HG03354 (cell line): ENCODE data around the gene MAP1LC3B2.

Experiments used
- ATAC-seq: cut with Tn5 transposase; IDR thresholded peaks from one replicate; pipeline ENCODE4 v1.9.1; 2021; ENCODE audit warnings: mild to moderate bottlenecking; ENCODE audit not compliant: unreplicated experiment, poor library complexity, severe bottlenecking

Gene MAP1LC3B2

GRCh38 chr12:116589581-116589980 is 30.4 kb downstream of the MAP1LC3B2 start:
- no peak for ATAC-seq

GRCh38 chr12:116590561-116590960 is 31.4 kb downstream of the MAP1LC3B2 start:
- ATAC-seq = no peak

GRCh38 chr12:116591855-116592637 is 32.9 kb downstream of the MAP1LC3B2 start:
- ATAC-seq = no peak

- no peak for ATAC-seq
These were observed 33.5 kb downstream of the MAP1LC3B2 start for GRCh38 chr12:116592731-116593130.

- no peak for ATAC-seq
These were observed 35.3 kb downstream of the MAP1LC3B2 start for GRCh38 chr12:116594325-116595038.

- no peak for ATAC-seq
These were observed 36.0 kb downstream of the MAP1LC3B2 start for GRCh38 chr12:116595186-116595585.

GRCh38 chr12:116595672-116596071 is 36.5 kb downstream of the MAP1LC3B2 start:
- ATAC-seq = no peak

GRCh38 chr12:116597886-116598285 is 38.7 kb downstream of the MAP1LC3B2 start:
- ATAC-seq = no peak

- no peak for ATAC-seq
These were observed 39.4 kb downstream of the MAP1LC3B2 start for GRCh38 chr12:116598311-116599284.

GRCh38 chr12:116599285-116600136 is 40.3 kb downstream of the MAP1LC3B2 start:
- ATAC-seq = no peak

GRCh38 chr12:116600959-116601918 is 42.1 kb downstream of the MAP1LC3B2 start:
- ATAC-seq = no peak

GRCh38 chr12:116601933-116602810 is 43.0 kb downstream of the MAP1LC3B2 start:
- ATAC-seq = no peak

GRCh38 chr12:116603546-116604177 is 44.5 kb downstream of the MAP1LC3B2 start:
- no peak for ATAC-seq

GRCh38 chr12:116604178-116604895 is 45.2 kb downstream of the MAP1LC3B2 start:
- ATAC-seq = no peak

GRCh38 chr12:116604951-116605641 is 45.9 kb downstream of the MAP1LC3B2 start:
- ATAC-seq = no peak

- no peak for ATAC-seq
These were observed 47.2 kb downstream of the MAP1LC3B2 start for GRCh38 chr12:116606397-116606796.
